Nephron (organoid): ENCODE data around the gene CDK5RAP1.
A peak's percentile ranks its signal among the peaks of the same experiment; 100 is the strongest.

ENCODE experiments used
- H3K27ac Mint-ChIP-seq, 3 experiments: 2 replicates each; pipeline ENCODE4 v1.8.0; 2020; ENCODE audit warnings: mixed read lengths in 3 of 3, mild to moderate bottlenecking in 2 of 3, moderate library complexity in 1 of 3
- H3K27me3 Mint-ChIP-seq: 2 replicates; pipeline ENCODE4 v1.8.0; 2021; ENCODE audit warnings: low read depth, mild to moderate bottlenecking, moderate library complexity, mixed read lengths
- H3K36me3 Mint-ChIP-seq: 2 replicates; pipeline ENCODE4 v1.8.0; 2020; ENCODE audit warnings: low read depth, mixed read lengths
- H3K4me1 Mint-ChIP-seq: 2 replicates; pipeline ENCODE4 v1.8.0; 2020; ENCODE audit warnings: mixed read lengths
- H3K4me3 Mint-ChIP-seq, 3 experiments: 2 replicates each; pipeline ENCODE4 v1.8.0; 2020; ENCODE audit warnings: mild to moderate bottlenecking in 3 of 3, mixed read lengths in 3 of 3, moderate library complexity in 2 of 3
- H3K9me3 Mint-ChIP-seq: 2 replicates; pipeline ENCODE4 v1.8.0; 2020; ENCODE audit warnings: mixed read lengths
- CTCF ChIP-seq, 3 experiments: fragments of 200-600 bp; sonication (generic); IDR thresholded peaks; one replicate each; pipeline ENCODE4 v1.5.0; 2021; ENCODE audit warnings: antibody characterized with exemption in 3 of 3; ENCODE audit not compliant: unreplicated experiment in 3 of 3

The CDK5RAP1 gene

DNA sequence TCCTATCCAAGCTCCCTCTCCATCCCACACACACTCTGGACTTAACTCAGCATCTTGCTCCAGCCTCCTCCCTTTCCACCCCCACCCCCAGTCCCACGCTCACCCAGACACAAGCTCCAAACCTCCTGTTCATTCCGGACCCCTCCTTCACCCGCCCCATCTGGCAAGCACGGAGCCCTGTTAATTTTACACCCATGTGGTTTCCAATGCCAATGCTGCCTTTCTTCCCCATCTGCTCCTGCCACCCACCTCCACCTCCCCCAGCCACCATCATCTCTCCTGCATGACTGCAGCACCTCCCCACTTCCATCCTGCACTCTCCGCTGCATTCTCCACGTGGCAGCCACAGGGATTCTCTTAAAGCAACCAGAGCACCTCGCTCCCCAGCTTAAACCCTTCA, 9.9 kb upstream of the CDK5RAP1 start:
- Mint-ChIP-seq H3K27me3 (no peaks in the 10 kb centered on the region), H3K36me3 (peaks cover 21% of the 10 kb centered on the region), H3K27ac (peak overlapping the region in 1 of 3 experiments; percentile 13), H3K4me1 (peaks cover 4% of the 10 kb centered on the region), H3K4me3 (no peak overlapping the region), H3K9me3 (no peaks in the 10 kb centered on the region)
- no peak for TF ChIP-seq CTCF (IDR thresholded peaks at IDR 0.05; ENCODE audit: unreplicated experiment in 3 of 3)

GRCh38 chr20:33410081-33410742, 8.9 kb upstream of the CDK5RAP1 start:
- H3K9me3 Mint-ChIP-seq, result no peaks in the 10 kb centered on the region
- H3K4me3 Mint-ChIP-seq, result no peak overlapping the region
- peaks cover 4% of the 10 kb centered on the region for H3K4me1 Mint-ChIP-seq
- H3K36me3 Mint-ChIP-seq, result peaks cover 21% of the 10 kb centered on the region
- H3K27ac Mint-ChIP-seq, result no peak overlapping the region
- H3K27me3 Mint-ChIP-seq, result no peaks in the 10 kb centered on the region
- no peak for TF ChIP-seq CTCF (IDR thresholded peaks at IDR 0.05; ENCODE audit: unreplicated experiment in 3 of 3)

GRCh38 chr20:33408716-33409654, 7.7 kb upstream of the CDK5RAP1 start:
- H3K27me3 Mint-ChIP-seq, result no peaks in the 10 kb centered on the region

GRCh38 chr20:33408313-33408712, 7.0 kb upstream of the CDK5RAP1 start:
- Mint-ChIP-seq H3K4me1 (peaks cover 11% of the 10 kb centered on the region), H3K36me3 (peaks cover 24% of the 10 kb centered on the region), H3K4me3 (no peak overlapping the region), H3K27me3 (no peaks in the 10 kb centered on the region), H3K27ac (no peak overlapping the region), H3K9me3 (no peaks in the 10 kb centered on the region)
- no peak for TF ChIP-seq CTCF (IDR thresholded peaks at IDR 0.05; ENCODE audit: unreplicated experiment in 3 of 3)

More at GRCh38 chr20:33408716-33409654, 7.7 kb upstream of the CDK5RAP1 start:
- H3K36me3 Mint-ChIP-seq, result peaks cover 24% of the 10 kb centered on the region
- peaks cover 8% of the 10 kb centered on the region for H3K4me1 Mint-ChIP-seq
- H3K27ac Mint-ChIP-seq, result no peak overlapping the region
- H3K4me3 Mint-ChIP-seq, result no peak overlapping the region
- TF ChIP-seq CTCF (IDR thresholded peaks at IDR 0.05; ENCODE audit: unreplicated experiment in 3 of 3), result no peak
- H3K9me3 Mint-ChIP-seq, result no peaks in the 10 kb centered on the region

- Mint-ChIP-seq H3K36me3 (peaks cover 24% of the 10 kb centered on the region), H3K27ac (no peak overlapping the region), H3K9me3 (no peaks in the 10 kb centered on the region), H3K4me3 (no peak overlapping the region), H3K4me1 (peaks cover 11% of the 10 kb centered on the region), H3K27me3 (no peaks in the 10 kb centered on the region)
- TF ChIP-seq CTCF (IDR thresholded peaks at IDR 0.05; ENCODE audit: unreplicated experiment in 3 of 3), result no peak
Measured at GRCh38 chr20:33407796-33408195, 6.5 kb upstream of the CDK5RAP1 start.
